GM18505 (cell line): Measurements from ENCODE around the gene TPBGL.

Source experiments
- ATAC-seq: cut with Tn5 transposase; IDR thresholded peaks from one replicate; pipeline ENCODE4 v1.9.1; 2021; ENCODE audit not compliant: unreplicated experiment
- POLR2A ChIP-seq: IDR thresholded peaks from 4 replicates; pipeline ENCODE4 v1.6.1; 2011; ENCODE audit warnings: borderline replicate concordance; ENCODE audit not compliant: insufficient read depth, insufficient read length; ENCODE audit errors: extremely low read depth

Gene TPBGL

DNA sequence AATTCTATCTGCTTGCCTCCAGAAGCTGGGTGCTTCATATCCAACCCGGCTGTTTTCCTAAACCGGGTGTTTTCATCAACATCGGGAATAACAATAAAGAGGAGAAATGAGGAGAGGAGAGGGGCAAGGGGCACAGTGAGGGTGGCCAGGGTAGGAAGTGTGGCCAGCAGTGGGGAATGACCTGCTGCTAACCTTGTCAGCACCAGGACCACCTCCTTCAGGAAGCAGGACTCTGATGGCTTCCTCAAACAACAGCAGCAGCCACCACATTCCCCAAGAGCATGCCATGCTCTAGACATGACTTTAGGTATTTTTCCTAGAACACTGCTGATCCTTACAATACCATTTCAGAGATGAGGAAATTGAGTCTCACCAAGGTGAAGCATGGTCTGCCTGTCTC, 52.4 kb downstream of the TPBGL start:
- no peak for TF ChIP-seq POLR2A
- no peak for ATAC-seq
